HFFc6 (cell line): ENCODE data around the gene KIF1C. TPM values are rescaled to one million over a fixed set of nuclear protein-coding genes. Genes with fewer than 3 reads are reported as not detected.
"Not testable (repeated sequence)": the region's sequence is repeated elsewhere in the genome, so short reads cannot be mapped to it uniquely, and the experiment has no call there.

Experiments
- DNase-seq: peaks from one replicate; pipeline ENCODE4 v3.0.0-alpha.2; 2018
- H3K27ac Mint-ChIP-seq: 2 replicates; pipeline ENCODE4 v1.8.0; 2020; ENCODE audit warnings: mild to moderate bottlenecking, mixed read lengths
- H3K27me3 Mint-ChIP-seq: 2 replicates; pipeline ENCODE4 v1.8.0; 2021; ENCODE audit warnings: mild to moderate bottlenecking, moderate library complexity, mixed read lengths; ENCODE audit not compliant: insufficient read depth
- H3K36me3 Mint-ChIP-seq: 2 replicates; pipeline ENCODE4 v1.8.0; 2021; ENCODE audit warnings: low read depth, mixed read lengths
- H3K4me1 Mint-ChIP-seq: 2 replicates; pipeline ENCODE4 v1.8.0; 2020; ENCODE audit warnings: low read depth, mixed read lengths
- H3K4me3 Mint-ChIP-seq: 2 replicates; pipeline ENCODE4 v1.8.0; 2020; ENCODE audit warnings: mild to moderate bottlenecking, moderate library complexity, mixed read lengths
- H3K9me3 Mint-ChIP-seq: 2 replicates; pipeline ENCODE4 v1.8.0; 2020; ENCODE audit warnings: mild to moderate bottlenecking, mixed read lengths
- CTCF ChIP-seq: fragments of 200-600 bp; sonication (generic); IDR thresholded peaks from 2 replicates; pipeline ENCODE4 v1.5.0; 2021; ENCODE audit warnings: antibody characterized with exemption, mild to moderate bottlenecking
- microRNA-seq: library from miRNA; unstranded; fragments of <30 nt; microRNA quantifications from one replicate; pipeline ENCODE4, GENCODE V29; 2019
- total RNA-seq, 6 experiments: library from RNA; stranded (reverse); fragmentation: NEBNext Ultra II Directional; extraction: Animal tissue kit (Norgen Biotek cat#: 25700); gene quantifications; 2 replicates in 1 of 6; 3 replicates in 5 of 6; pipeline ENCODE4 v1.2.3, GENCODE V29; 2021

Gene KIF1C
- total RNA-seq, 6 experiments from 2014 or later: 174 to 200 (median 178) TPM

GRCh38 chr17:5069724-5070123 lies 72.0 kb downstream of the KIF1C start:
- DNase-seq: no peak
- Mint-ChIP-seq H3K9me3 (no peaks in the 10 kb centered on the region), H3K4me3 (no peak overlapping the region)

GRCh38 chr17:5075472-5075871 lies 77.7 kb downstream of the KIF1C start:
- not testable (repeated sequence) for H3K27me3 Mint-ChIP-seq, DNase-seq, H3K4me1 Mint-ChIP-seq, H3K27ac Mint-ChIP-seq, H3K4me3 Mint-ChIP-seq, H3K36me3 Mint-ChIP-seq
- H3K9me3 Mint-ChIP-seq: peaks cover 28% of the 10 kb centered on the region

More at GRCh38 chr17:5069724-5070123, 72.0 kb downstream of the KIF1C start:
- no peaks in the 10 kb centered on the region for H3K36me3 Mint-ChIP-seq
- peaks cover 6% of the 10 kb centered on the region for H3K27me3 Mint-ChIP-seq
- H3K4me1 Mint-ChIP-seq: peaks cover 7% of the 10 kb centered on the region; the same call in 1 of the 2 replicates
- H3K27ac Mint-ChIP-seq: no peak overlapping the region
- no peak for TF ChIP-seq CTCF

GRCh38 chr17:5077275-5077674 lies 79.5 kb downstream of the KIF1C start:
- H3K27me3 Mint-ChIP-seq, H3K36me3 Mint-ChIP-seq, H3K4me1 Mint-ChIP-seq, H3K4me3 Mint-ChIP-seq, H3K27ac Mint-ChIP-seq, DNase-seq: not testable (repeated sequence)
- H3K9me3 Mint-ChIP-seq: peaks cover 28% of the 10 kb centered on the region

GRCh38 chr17:5077781-5078105 lies 80.0 kb downstream of the KIF1C start:
- DNase-seq: no peak
- H3K36me3 Mint-ChIP-seq: peaks cover 8% of the 10 kb centered on the region
- TF ChIP-seq CTCF: no peak
- peaks cover 2% of the 10 kb centered on the region for H3K27me3 Mint-ChIP-seq
- H3K4me3 Mint-ChIP-seq: peak overlapping the region; percentile 71
- H3K27ac Mint-ChIP-seq: no peak overlapping the region
- peaks cover 30% of the 10 kb centered on the region for H3K9me3 Mint-ChIP-seq
- no peaks in the 10 kb centered on the region for H3K4me1 Mint-ChIP-seq

Small RNAs within 50 kb of the gene (microRNA-seq; reads per million reads assigned to microRNA genes)
- gene MIR6864: not detected
- gene MIR6865: not detected

Other genes starting within 250 kb of the KIF1C start
- not detected for gene TM4SF5, start 226.1 kb upstream of the KIF1C start, total RNA-seq
- gene VMO1, start 211.6 kb upstream of the KIF1C start, total RNA-seq: under 1 TPM in 3 of 6 experiments, not detected in 3; 0.23 to 0.34 (median 0.31) TPM
- gene GLTPD2, start 209.0 kb upstream of the KIF1C start, total RNA-seq: not detected
- gene PSMB6, start 201.8 kb upstream of the KIF1C start, total RNA-seq: 100 to 1,000 TPM; 216 to 280 (median 237) TPM
- gene PLD2, start 190.8 kb upstream of the KIF1C start, total RNA-seq: 10 to 100 TPM; 14.9 to 21.8 (median 19.4) TPM
- gene MINK1, start 164.6 kb upstream of the KIF1C start, total RNA-seq: 10 to 100 TPM; 68.5 to 82.4 (median 71.6) TPM
- 1 to 10 TPM in 4 of 6 experiments, under 1 TPM in 2; 0.95 to 1.6 (median 1.4) TPM for gene C17orf107, start 98.4 kb upstream of the KIF1C start, total RNA-seq
- under 1 TPM in 3 of 6 experiments, not detected in 3; 0.07 to 0.15 (median 0.07) TPM for gene CHRNE, start 94.9 kb upstream of the KIF1C start, total RNA-seq
- gene GP1BA, start 65.7 kb upstream of the KIF1C start, total RNA-seq: not detected
- gene SLC25A11, start 57.9 kb upstream of the KIF1C start, total RNA-seq: 10 to 100 TPM; 61.9 to 78.6 (median 64.4) TPM
- gene RNF167, start 57.7 kb upstream of the KIF1C start, total RNA-seq: 100 to 1,000 TPM in 3 of 6 experiments, 10 to 100 TPM in 3; 88.3 to 122 (median 97.6) TPM
- gene PFN1, start 49.4 kb upstream of the KIF1C start, total RNA-seq: 1,000 to 10,000 TPM; 1,630 to 1,970 (median 1,832) TPM
- 1 to 10 TPM; 1.9 to 4.6 (median 3.2) TPM for gene ENO3, start 46.8 kb upstream of the KIF1C start, total RNA-seq
- 10 to 100 TPM; 59.4 to 76.9 (median 65.6) TPM for gene SPAG7, start 30.1 kb upstream of the KIF1C start, total RNA-seq
- gene CAMTA2, start 10.3 kb upstream of the KIF1C start, total RNA-seq: 10 to 100 TPM; 48.9 to 60.8 (median 54.1) TPM
- gene INCA1, start 428 bp upstream of the KIF1C start, total RNA-seq: 1 to 10 TPM in 4 of 6 experiments, under 1 TPM in 2; 0.66 to 1.5 (median 1.0) TPM
- under 1 TPM in 1 of 6 experiments, not detected in 5; 0.12 TPM for gene SLC52A1, start 37.5 kb downstream of the KIF1C start, total RNA-seq
- under 1 TPM in 5 of 6 experiments, not detected in 1; 0.09 to 0.19 (median 0.13) TPM for gene ZFP3, start 80.5 kb downstream of the KIF1C start, total RNA-seq
- 1 to 10 TPM; 3.5 to 4.9 (median 3.8) TPM for gene ZNF232, start 113.9 kb downstream of the KIF1C start, total RNA-seq
- gene USP6, start 118.1 kb downstream of the KIF1C start, total RNA-seq: under 1 TPM; 0.05 to 0.19 (median 0.10) TPM
- 1 to 10 TPM; 3.3 to 5.1 (median 4.6) TPM for gene ZNF594, start 193.9 kb downstream of the KIF1C start, total RNA-seq
- gene SCIMP, start 236.9 kb downstream of the KIF1C start, total RNA-seq: not detected